ENCODE data around the gene SYT2.
"Not testable (repeated sequence)": the region's sequence is repeated elsewhere in the genome, so short reads cannot be mapped to it uniquely, and the experiment has no call there.

DNA sequence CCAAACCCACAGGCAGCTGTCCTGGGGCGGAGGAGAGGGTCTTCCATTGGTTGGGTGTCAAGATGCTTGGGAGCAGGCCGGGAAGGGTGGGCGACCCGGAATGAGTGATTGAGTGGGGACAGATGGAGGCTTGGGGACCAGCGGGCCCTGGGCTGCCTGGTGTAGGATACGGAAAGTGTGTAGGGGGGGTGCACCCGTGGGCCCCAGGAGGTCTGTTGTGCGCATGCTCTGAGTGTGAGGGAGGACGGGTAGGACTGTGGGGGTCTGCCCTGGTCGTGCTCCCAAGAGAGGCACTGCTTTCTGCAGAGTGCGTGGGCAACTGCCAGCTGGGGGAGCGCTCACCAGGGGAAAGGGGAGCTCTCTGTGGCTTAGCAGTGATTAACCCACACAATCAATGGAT, 86.8 kb downstream of the SYT2 start:
- TF ChIP-seq, protein P1, sequence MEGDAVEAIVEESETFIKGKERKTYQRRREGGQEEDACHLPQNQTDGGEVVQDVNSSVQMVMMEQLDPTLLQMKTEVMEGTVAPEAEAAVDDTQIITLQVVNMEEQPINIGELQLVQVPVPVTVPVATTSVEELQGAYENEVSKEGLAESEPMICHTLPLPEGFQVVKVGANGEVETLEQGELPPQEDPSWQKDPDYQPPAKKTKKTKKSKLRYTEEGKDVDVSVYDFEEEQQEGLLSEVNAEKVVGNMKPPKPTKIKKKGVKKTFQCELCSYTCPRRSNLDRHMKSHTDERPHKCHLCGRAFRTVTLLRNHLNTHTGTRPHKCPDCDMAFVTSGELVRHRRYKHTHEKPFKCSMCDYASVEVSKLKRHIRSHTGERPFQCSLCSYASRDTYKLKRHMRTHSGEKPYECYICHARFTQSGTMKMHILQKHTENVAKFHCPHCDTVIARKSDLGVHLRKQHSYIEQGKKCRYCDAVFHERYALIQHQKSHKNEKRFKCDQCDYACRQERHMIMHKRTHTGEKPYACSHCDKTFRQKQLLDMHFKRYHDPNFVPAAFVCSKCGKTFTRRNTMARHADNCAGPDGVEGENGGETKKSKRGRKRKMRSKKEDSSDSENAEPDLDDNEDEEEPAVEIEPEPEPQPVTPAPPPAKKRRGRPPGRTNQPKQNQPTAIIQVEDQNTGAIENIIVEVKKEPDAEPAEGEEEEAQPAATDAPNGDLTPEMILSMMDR (conservative IDR thresholded peaks at IDR 0.05 in 1 of 2, IDR thresholded peaks at IDR 0.05 in 1 of 2; ENCODE audit: extremely low read depth in 1 of 2, insufficient read depth in 1 of 2, low read depth in 1 of 2, low read length in 2 of 2), result not testable (repeated sequence)
- not testable (repeated sequence) for TF ChIP-seq EZH2 (IDR thresholded peaks at IDR 0.05; ENCODE audit: borderline replicate concordance, low read length)

All from mammary epithelial cell (primary cell).